WTC11 (cell line): Measurements from ENCODE around the gene ITPKA. TPM values are rescaled to one million over a fixed set of nuclear protein-coding genes. Genes with fewer than 3 reads are reported as not detected.

ENCODE experiments used
- ATAC-seq: fragments of 200-7000 bp; cut with Tn5 transposase; 2 replicates; pipeline ENCODE4 v1.10.0; 2021; ENCODE audit warnings: mild to moderate bottlenecking, moderate library complexity
- CTCF ChIA-PET: fragments of 300-600 bp; sonication (Branson Sonifier 250); formaldehyde crosslinking; loops from one replicate; lab custom pipeline; 2021; ENCODE audit warnings: antibody characterized with exemption; lab: Charles Lee
- POLR2A ChIA-PET: fragments of 350-600 bp; sonication (Branson Sonifier 250); formaldehyde crosslinking; loops from one replicate; lab custom pipeline; 2021; ENCODE audit warnings: antibody characterized with exemption; lab: Charles Lee
- DNase-seq: peaks from one replicate; pipeline ENCODE4 v3.0.0; 2021; ENCODE audit warnings: low spot score
- H3K27ac Mint-ChIP-seq: 2 replicates; pipeline ENCODE4 v1.8.0; 2021; ENCODE audit warnings: mixed read lengths
- H3K27me3 Mint-ChIP-seq: 2 replicates; pipeline ENCODE4 v1.8.0; 2021; ENCODE audit warnings: low read depth, mild to moderate bottlenecking, moderate library complexity, mixed read lengths
- H3K36me3 Mint-ChIP-seq: 2 replicates; pipeline ENCODE4 v1.8.0; 2021; ENCODE audit warnings: mixed read lengths
- H3K4me1 Mint-ChIP-seq: 2 replicates; pipeline ENCODE4 v1.8.0; 2022; ENCODE audit warnings: mixed read lengths
- H3K4me3 Mint-ChIP-seq: 2 replicates; pipeline ENCODE4 v1.8.0; 2021; ENCODE audit warnings: mild to moderate bottlenecking, moderate library complexity, mixed read lengths
- H3K9me3 Mint-ChIP-seq: 2 replicates; pipeline ENCODE4 v1.8.0; 2021; ENCODE audit warnings: mixed read lengths
- ATF1 ChIP-seq: sonication (generic); formaldehyde crosslinking; IDR thresholded peaks from 2 replicates; pipeline ENCODE4 v1.8.1; 2023; ENCODE audit warnings: mild to moderate bottlenecking, moderate library complexity, missing genetic modification reagents
- CREM ChIP-seq: sonication (generic); formaldehyde crosslinking; IDR thresholded peaks from 2 replicates; pipeline ENCODE4 v1.8.1; 2022; ENCODE audit warnings: mild to moderate bottlenecking, missing genetic modification reagents, moderate library complexity
- CTCF ChIP-seq: fragments of 200-600 bp; IDR thresholded peaks from 2 replicates; pipeline ENCODE4 v1.8.0; 2022; ENCODE audit warnings: antibody characterized with exemption
- ELF4 ChIP-seq: sonication (generic); formaldehyde crosslinking; IDR thresholded peaks from 2 replicates; pipeline ENCODE4 v1.8.1; 2022; ENCODE audit warnings: low read depth, mild to moderate bottlenecking, moderate library complexity, missing genetic modification reagents
- EMX1 ChIP-seq: fragments of 250-450 bp; sonication (Bioruptor Pico); IDR thresholded peaks from 2 replicates; pipeline ENCODE4 v1.8.0; 2021; ENCODE audit warnings: mild to moderate bottlenecking
- FOXK1 ChIP-seq: sonication (generic); formaldehyde crosslinking; IDR thresholded peaks from 2 replicates; pipeline ENCODE4 v1.8.0; 2022; ENCODE audit warnings: mild to moderate bottlenecking, moderate library complexity, missing genetic modification reagents
- GABPB1 ChIP-seq: sonication (generic); formaldehyde crosslinking; IDR thresholded peaks from 2 replicates; pipeline ENCODE4 v1.8.1; 2023; ENCODE audit warnings: mild to moderate bottlenecking, missing genetic modification reagents
- GTF2I ChIP-seq: fragments of 250-450 bp; sonication (Bioruptor Pico); conservative IDR thresholded peaks from 2 replicates; pipeline ENCODE4 v1.4.0; 2021; ENCODE audit warnings: mild to moderate bottlenecking
- MXD4 ChIP-seq: fragments of 250-450 bp; sonication (Bioruptor Pico); IDR thresholded peaks from 2 replicates; pipeline ENCODE4 v1.8.0; 2021; ENCODE audit warnings: mild to moderate bottlenecking, moderate library complexity, borderline replicate concordance
- NFATC4 ChIP-seq: fragments of 250-450 bp; sonication (Bioruptor Pico); IDR thresholded peaks from 2 replicates; pipeline ENCODE4 v1.9.0; 2021; ENCODE audit warnings: mild to moderate bottlenecking
- OVOL2 ChIP-seq: fragments of 250-450 bp; sonication (Bioruptor Pico); IDR thresholded peaks from 2 replicates; pipeline ENCODE4 v1.9.0; 2021; ENCODE audit warnings: mild to moderate bottlenecking, borderline replicate concordance
- SMAD3 ChIP-seq: sonication (generic); formaldehyde crosslinking; IDR thresholded peaks from 2 replicates; pipeline ENCODE4 v1.8.0; 2022; ENCODE audit warnings: missing genetic modification reagents, mild to moderate bottlenecking, borderline replicate concordance
- SOX15 ChIP-seq: fragments of 250-450 bp; sonication (Bioruptor Pico); IDR thresholded peaks from 2 replicates; pipeline ENCODE4 v1.9.0; 2021; ENCODE audit warnings: mild to moderate bottlenecking
- STAT6 ChIP-seq: sonication (generic); formaldehyde crosslinking; conservative IDR thresholded peaks from 2 replicates; pipeline ENCODE4 v1.8.1; 2023; ENCODE audit warnings: mild to moderate bottlenecking, low read depth, missing genetic modification reagents, moderate library complexity
- USF1 ChIP-seq: sonication (generic); formaldehyde crosslinking; IDR thresholded peaks from 2 replicates; pipeline ENCODE4 v1.8.0; 2022; ENCODE audit warnings: mild to moderate bottlenecking, missing genetic modification reagents
- ZBTB43 ChIP-seq: sonication (generic); formaldehyde crosslinking; IDR thresholded peaks from 2 replicates; pipeline ENCODE4 v1.8.1; 2023; ENCODE audit warnings: mild to moderate bottlenecking, missing genetic modification reagents
- ZNF219 ChIP-seq: sonication (generic); formaldehyde crosslinking; IDR thresholded peaks from 2 replicates; pipeline ENCODE4 v1.8.0; 2023; ENCODE audit warnings: missing genetic modification reagents, mild to moderate bottlenecking, borderline replicate concordance
- ZNF396 ChIP-seq: fragments of 250-450 bp; sonication (Bioruptor Pico); IDR thresholded peaks from 2 replicates; pipeline ENCODE4 v1.8.0; 2021; ENCODE audit warnings: mild to moderate bottlenecking, moderate library complexity, borderline replicate concordance
- ZNF423 ChIP-seq: fragments of 250-450 bp; sonication (Bioruptor Pico); IDR thresholded peaks from 2 replicates; pipeline ENCODE4 v2.1.2; 2022; ENCODE audit warnings: mild to moderate bottlenecking, moderate library complexity
- ZNF512 ChIP-seq: sonication (generic); formaldehyde crosslinking; IDR thresholded peaks from 2 replicates; pipeline ENCODE4 v1.8.1; 2022; ENCODE audit warnings: missing genetic modification reagents, borderline replicate concordance
- ZNF671 ChIP-seq: fragments of 250-450 bp; sonication (Bioruptor Pico); IDR thresholded peaks from 2 replicates; pipeline ENCODE4 v1.8.0; 2021; ENCODE audit warnings: mild to moderate bottlenecking
- total RNA-seq: library from RNA; stranded (reverse); gene quantifications from 3 replicates; pipeline ENCODE4 v1.2.3, GENCODE V29; 2021
- TF ChIP-seq, protein P1 (sequence below): sonication (generic); formaldehyde crosslinking; IDR thresholded peaks from 2 replicates; pipeline ENCODE4 v1.8.1; 2022; ENCODE audit warnings: low read depth, mild to moderate bottlenecking, moderate library complexity, missing genetic modification reagents, borderline replicate concordance
- TF ChIP-seq, protein P2 (sequence below): fragments of 250-450 bp; sonication (Bioruptor Pico); IDR thresholded peaks from 2 replicates; pipeline ENCODE4 v1.8.0; 2021; ENCODE audit warnings: mild to moderate bottlenecking
- TF ChIP-seq, protein P3 (sequence below): sonication (generic); formaldehyde crosslinking; IDR thresholded peaks from 2 replicates; pipeline ENCODE4 v1.8.0; 2023; ENCODE audit warnings: missing genetic modification reagents

Gene ITPKA
- total RNA-seq, 1 experiment from 2014 or later: 1.2 TPM

- TF ChIP-seq GABPB1 (CRISPR knock-in tag) (no peak), OVOL2 (no peak), ZNF671 (CRISPR knock-in tag) (no peak), FOXK1 (CRISPR knock-in tag) (no peak), CTCF (0 out of 2 replicates have a peak, but pooled peaks have one; percentile 12), ZBTB43 (CRISPR knock-in tag) (no peak)
- TF ChIP-seq, protein P1, sequence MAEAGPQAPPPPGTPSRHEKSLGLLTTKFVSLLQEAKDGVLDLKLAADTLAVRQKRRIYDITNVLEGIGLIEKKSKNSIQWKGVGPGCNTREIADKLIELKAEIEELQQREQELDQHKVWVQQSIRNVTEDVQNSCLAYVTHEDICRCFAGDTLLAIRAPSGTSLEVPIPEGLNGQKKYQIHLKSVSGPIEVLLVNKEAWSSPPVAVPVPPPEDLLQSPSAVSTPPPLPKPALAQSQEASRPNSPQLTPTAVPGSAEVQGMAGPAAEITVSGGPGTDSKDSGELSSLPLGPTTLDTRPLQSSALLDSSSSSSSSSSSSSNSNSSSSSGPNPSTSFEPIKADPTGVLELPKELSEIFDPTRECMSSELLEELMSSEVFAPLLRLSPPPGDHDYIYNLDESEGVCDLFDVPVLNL (CRISPR knock-in tag): no peak
- TF ChIP-seq, protein P2, sequence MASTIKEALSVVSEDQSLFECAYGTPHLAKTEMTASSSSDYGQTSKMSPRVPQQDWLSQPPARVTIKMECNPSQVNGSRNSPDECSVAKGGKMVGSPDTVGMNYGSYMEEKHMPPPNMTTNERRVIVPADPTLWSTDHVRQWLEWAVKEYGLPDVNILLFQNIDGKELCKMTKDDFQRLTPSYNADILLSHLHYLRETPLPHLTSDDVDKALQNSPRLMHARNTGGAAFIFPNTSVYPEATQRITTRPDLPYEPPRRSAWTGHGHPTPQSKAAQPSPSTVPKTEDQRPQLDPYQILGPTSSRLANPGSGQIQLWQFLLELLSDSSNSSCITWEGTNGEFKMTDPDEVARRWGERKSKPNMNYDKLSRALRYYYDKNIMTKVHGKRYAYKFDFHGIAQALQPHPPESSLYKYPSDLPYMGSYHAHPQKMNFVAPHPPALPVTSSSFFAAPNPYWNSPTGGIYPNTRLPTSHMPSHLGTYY (CRISPR knock-in tag): no peak
- ChIA-PET POLR2A (no interaction called here), CTCF (interaction anchor here (0.6 to 4.5 kb wide), 10 partner anchors 13 to 576 kb away, joined by 3 to 38 read pairs (median 4); partner anchors contain the start of gene ITPKA)
- Mint-ChIP-seq H3K4me1 (peaks cover 12% of the 10 kb centered on the region), H3K36me3 (no peaks in the 10 kb centered on the region), H3K27ac (no peak overlapping the region), H3K4me3 (no peak overlapping the region), H3K9me3 (no peaks in the 10 kb centered on the region), H3K27me3 (peaks cover 98% of the 10 kb centered on the region)
- ATAC-seq (peak; percentile 53), DNase-seq (peak; percentile 58)
These were observed 13.2 kb downstream of the ITPKA start for GRCh38 chr15:41506796-41507341.

DNA sequence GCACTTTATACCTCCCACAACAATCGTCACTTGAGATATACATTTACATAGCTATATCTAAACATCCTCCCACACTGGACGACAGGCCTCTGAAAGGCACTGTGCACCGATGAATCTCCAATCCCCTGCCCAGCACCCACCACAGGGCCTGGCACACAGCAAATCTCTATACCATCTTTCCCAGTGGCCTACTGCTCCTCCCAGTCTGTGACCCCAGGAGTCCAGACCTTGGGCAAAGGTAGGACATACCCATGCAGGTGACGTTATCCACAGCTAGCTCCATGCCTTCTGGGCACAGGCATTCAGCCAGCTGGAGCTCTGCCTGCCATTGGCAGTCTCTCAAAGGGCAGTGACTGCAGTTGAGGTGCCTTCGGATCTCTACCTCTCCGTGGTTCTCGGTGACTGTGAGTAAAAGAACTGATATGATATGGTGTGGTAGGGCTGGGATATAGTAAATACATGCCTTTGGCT is 14.2 kb downstream of the ITPKA start:
- H3K9me3 Mint-ChIP-seq: no peaks in the 10 kb centered on the region
- ATAC-seq (no peak), DNase-seq (no peak)
- H3K27me3 Mint-ChIP-seq: peaks cover 98% of the 10 kb centered on the region
- no peak overlapping the region for H3K4me3 Mint-ChIP-seq
- peaks cover 20% of the 10 kb centered on the region for H3K4me1 Mint-ChIP-seq
- no peaks in the 10 kb centered on the region for H3K36me3 Mint-ChIP-seq
- H3K27ac Mint-ChIP-seq: no peak overlapping the region
- CTCF ChIA-PET: interaction anchor here (1.3 to 4.5 kb wide), 4 partner anchors 14 to 50 kb away, joined by 4 to 38 read pairs (median 20); partner anchors contain the start of gene ITPKA
- POLR2A ChIA-PET: no interaction called here
- no peak for TF ChIP-seq CREM (CRISPR knock-in tag)
- no peak for TF ChIP-seq MXD4 (CRISPR knock-in tag)
- no peak for TF ChIP-seq STAT6 (CRISPR knock-in tag)
- no peak for TF ChIP-seq ZNF396
- TF ChIP-seq GTF2I (CRISPR knock-in tag): no peak
- TF ChIP-seq ATF1 (CRISPR knock-in tag): no peak
- TF ChIP-seq ZNF423: no peak
- TF ChIP-seq ZNF512 (CRISPR knock-in tag): no peak
- TF ChIP-seq EMX1 (CRISPR knock-in tag): no peak
- TF ChIP-seq, protein P3, sequence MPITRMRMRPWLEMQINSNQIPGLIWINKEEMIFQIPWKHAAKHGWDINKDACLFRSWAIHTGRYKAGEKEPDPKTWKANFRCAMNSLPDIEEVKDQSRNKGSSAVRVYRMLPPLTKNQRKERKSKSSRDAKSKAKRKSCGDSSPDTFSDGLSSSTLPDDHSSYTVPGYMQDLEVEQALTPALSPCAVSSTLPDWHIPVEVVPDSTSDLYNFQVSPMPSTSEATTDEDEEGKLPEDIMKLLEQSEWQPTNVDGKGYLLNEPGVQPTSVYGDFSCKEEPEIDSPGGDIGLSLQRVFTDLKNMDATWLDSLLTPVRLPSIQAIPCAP: no peak
- TF ChIP-seq NFATC4 (CRISPR knock-in tag): no peak
- no peak for TF ChIP-seq SOX15 (CRISPR knock-in tag)
- no peak for TF ChIP-seq ELF4
- TF ChIP-seq ZNF219 (CRISPR knock-in tag): no peak
- TF ChIP-seq SMAD3 (CRISPR knock-in tag): no peak
- no peak for TF ChIP-seq USF1 (CRISPR knock-in tag)
